NB4 (cell line): Measurements from ENCODE around the gene KIRREL1.

Source experiments
- DNase-seq: peaks from one replicate; pipeline ENCODE4 v3.0.0; 2010; ENCODE audit warnings: low read depth
- H3K4me3 ChIP-seq: one replicate; pipeline ENCODE4 v1.5.1; 2011; ENCODE audit warnings: mild to moderate bottlenecking, low read depth, low read length, moderate library complexity
- MYC ChIP-seq: IDR thresholded peaks from 2 replicates; pipeline ENCODE4 v1.6.1; 2011; ENCODE audit warnings: low read depth, low read length
- POLR2A ChIP-seq: IDR thresholded peaks from 2 replicates; pipeline ENCODE4 v1.6.1; 2011; ENCODE audit warnings: mild to moderate bottlenecking; ENCODE audit not compliant: insufficient read length; ENCODE audit errors: extremely low read depth
- TF ChIP-seq, protein P1 (sequence below): IDR thresholded peaks from 2 replicates; pipeline ENCODE4 v1.6.1; 2011; ENCODE audit warnings: low read depth, low read length
- TF ChIP-seq, protein P2 (sequence below): IDR thresholded peaks from one replicate; pipeline ENCODE4 v1.5.1; 2012; ENCODE audit warnings: low read depth, low read length

Gene KIRREL1

DNA sequence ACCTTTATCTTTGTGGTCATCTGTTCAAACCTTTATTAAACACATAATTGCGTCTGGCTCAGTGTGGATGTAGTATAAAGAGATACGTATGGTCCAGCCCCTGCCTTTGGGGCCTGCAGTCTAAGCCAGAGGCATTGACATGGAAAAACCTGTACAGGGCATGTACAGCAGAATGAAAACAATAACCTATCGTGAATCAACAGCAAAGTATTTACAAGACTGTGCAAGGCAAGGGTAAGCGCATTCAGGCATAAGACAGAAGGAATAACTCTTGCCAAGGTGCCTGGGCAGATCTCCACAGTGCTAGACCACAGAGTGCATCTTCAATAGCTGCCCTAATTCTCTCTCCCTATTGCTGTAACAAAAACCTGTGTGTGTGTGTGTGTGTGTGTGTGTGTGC, 35.5 kb downstream of the KIRREL1 start:
- H3K4me3 ChIP-seq, result no peak overlapping the region
- no peak for TF ChIP-seq MYC
- no peak for TF ChIP-seq POLR2A
- TF ChIP-seq, protein P1, sequence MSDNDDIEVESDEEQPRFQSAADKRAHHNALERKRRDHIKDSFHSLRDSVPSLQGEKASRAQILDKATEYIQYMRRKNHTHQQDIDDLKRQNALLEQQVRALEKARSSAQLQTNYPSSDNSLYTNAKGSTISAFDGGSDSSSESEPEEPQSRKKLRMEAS, result no peak
- TF ChIP-seq, protein P2, sequence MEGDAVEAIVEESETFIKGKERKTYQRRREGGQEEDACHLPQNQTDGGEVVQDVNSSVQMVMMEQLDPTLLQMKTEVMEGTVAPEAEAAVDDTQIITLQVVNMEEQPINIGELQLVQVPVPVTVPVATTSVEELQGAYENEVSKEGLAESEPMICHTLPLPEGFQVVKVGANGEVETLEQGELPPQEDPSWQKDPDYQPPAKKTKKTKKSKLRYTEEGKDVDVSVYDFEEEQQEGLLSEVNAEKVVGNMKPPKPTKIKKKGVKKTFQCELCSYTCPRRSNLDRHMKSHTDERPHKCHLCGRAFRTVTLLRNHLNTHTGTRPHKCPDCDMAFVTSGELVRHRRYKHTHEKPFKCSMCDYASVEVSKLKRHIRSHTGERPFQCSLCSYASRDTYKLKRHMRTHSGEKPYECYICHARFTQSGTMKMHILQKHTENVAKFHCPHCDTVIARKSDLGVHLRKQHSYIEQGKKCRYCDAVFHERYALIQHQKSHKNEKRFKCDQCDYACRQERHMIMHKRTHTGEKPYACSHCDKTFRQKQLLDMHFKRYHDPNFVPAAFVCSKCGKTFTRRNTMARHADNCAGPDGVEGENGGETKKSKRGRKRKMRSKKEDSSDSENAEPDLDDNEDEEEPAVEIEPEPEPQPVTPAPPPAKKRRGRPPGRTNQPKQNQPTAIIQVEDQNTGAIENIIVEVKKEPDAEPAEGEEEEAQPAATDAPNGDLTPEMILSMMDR, result no peak

GRCh38 chr1:158035014-158035413, 41.6 kb downstream of the KIRREL1 start:
- TF ChIP-seq, protein P2, result no peak
- TF ChIP-seq POLR2A (no peak), MYC (no peak)
- TF ChIP-seq, protein P1, result no peak
- no peak for DNase-seq
- no peak overlapping the region for H3K4me3 ChIP-seq

More for the DNA sequence above, 35.5 kb downstream of the KIRREL1 start:
- no peak for DNase-seq

- TF ChIP-seq, protein P2, result peak; percentile 59
- TF ChIP-seq MYC (no peak), POLR2A (no peak)
- TF ChIP-seq, protein P1, result no peak
- H3K4me3 ChIP-seq, result no peak overlapping the region
- DNase-seq, result peak; percentile 39
These were observed 42.6 kb downstream of the KIRREL1 start for GRCh38 chr1:158035976-158036583.

GRCh38 chr1:158037008-158037865, 43.8 kb downstream of the KIRREL1 start:
- no peak for DNase-seq
- TF ChIP-seq MYC, result no peak
- no peak for TF ChIP-seq POLR2A
- TF ChIP-seq, protein P1, result no peak
- TF ChIP-seq, protein P2, result no peak
- H3K4me3 ChIP-seq, result no peak overlapping the region

DNA sequence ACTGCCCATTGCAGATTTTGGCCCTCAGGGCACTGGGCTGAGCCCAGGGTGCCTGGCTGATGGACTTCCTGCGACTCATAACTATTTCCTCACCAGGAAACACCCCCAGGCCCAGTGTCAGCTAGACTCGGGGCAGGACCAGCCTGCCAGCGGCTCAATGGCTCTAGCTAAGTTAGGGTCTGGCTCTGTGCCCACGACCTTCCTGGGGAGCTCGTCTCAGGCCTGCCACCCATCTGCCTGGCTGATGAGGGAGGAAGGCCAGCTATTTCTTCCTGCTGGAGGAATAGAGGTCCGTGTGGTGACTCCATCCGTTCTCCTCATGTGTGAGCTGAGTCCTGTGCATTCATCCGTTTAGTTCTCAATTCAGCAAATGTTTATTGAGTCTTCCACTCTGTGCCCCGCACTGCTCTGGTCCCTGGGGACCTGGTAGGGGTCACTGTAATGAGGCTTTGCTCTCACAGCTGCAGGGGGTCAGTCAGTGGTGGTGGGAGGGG, 44.5 kb downstream of the KIRREL1 start:
- no peak overlapping the region for H3K4me3 ChIP-seq
- no peak for DNase-seq

More for the DNA sequence above, 44.5 kb downstream of the KIRREL1 start:
- TF ChIP-seq POLR2A (no peak), MYC (no peak)
- TF ChIP-seq, protein P2, result no peak
- TF ChIP-seq, protein P1, result no peak
